ENCODE measurements around the gene HACD3.

The HACD3 gene

GRCh38 chr15:65518633-65519285 lies 11.5 kb upstream of the HACD3 start:
- no peak for TF ChIP-seq RARB (CRISPR knock-in tag; IDR thresholded peaks at IDR 0.05)
- TF ChIP-seq ZNF565 (CRISPR knock-in tag; conservative IDR thresholded peaks at IDR 0.05; ENCODE audit: low read depth) = no peak
- no peak for TF ChIP-seq SNAI2 (CRISPR knock-in tag; IDR thresholded peaks at IDR 0.05)
- no peak for TF ChIP-seq ZNF70 (CRISPR knock-in tag; IDR thresholded peaks at IDR 0.05)
- TF ChIP-seq BACH2 (CRISPR knock-in tag; IDR thresholded peaks at IDR 0.05; ENCODE audit: borderline replicate concordance) = no peak
- no peak for TF ChIP-seq PPARA (CRISPR knock-in tag; IDR thresholded peaks at IDR 0.05; ENCODE audit: borderline replicate concordance)
- no peak for ATAC-seq

GRCh38 chr15:65521350-65521749 lies 8.9 kb upstream of the HACD3 start:
- TF ChIP-seq ZC3H10 (CRISPR knock-in tag; IDR thresholded peaks at IDR 0.05) = no peak
- TF ChIP-seq ISL1 (CRISPR knock-in tag; IDR thresholded peaks at IDR 0.05) = no peak
- no peak for TF ChIP-seq CSDC2 (CRISPR knock-in tag; IDR thresholded peaks at IDR 0.05)
- TF ChIP-seq ZFP3 (CRISPR knock-in tag; IDR thresholded peaks at IDR 0.05) = no peak
- no peak for TF ChIP-seq ZNF565 (CRISPR knock-in tag; conservative IDR thresholded peaks at IDR 0.05; ENCODE audit: low read depth)
- TF ChIP-seq, protein P1, sequence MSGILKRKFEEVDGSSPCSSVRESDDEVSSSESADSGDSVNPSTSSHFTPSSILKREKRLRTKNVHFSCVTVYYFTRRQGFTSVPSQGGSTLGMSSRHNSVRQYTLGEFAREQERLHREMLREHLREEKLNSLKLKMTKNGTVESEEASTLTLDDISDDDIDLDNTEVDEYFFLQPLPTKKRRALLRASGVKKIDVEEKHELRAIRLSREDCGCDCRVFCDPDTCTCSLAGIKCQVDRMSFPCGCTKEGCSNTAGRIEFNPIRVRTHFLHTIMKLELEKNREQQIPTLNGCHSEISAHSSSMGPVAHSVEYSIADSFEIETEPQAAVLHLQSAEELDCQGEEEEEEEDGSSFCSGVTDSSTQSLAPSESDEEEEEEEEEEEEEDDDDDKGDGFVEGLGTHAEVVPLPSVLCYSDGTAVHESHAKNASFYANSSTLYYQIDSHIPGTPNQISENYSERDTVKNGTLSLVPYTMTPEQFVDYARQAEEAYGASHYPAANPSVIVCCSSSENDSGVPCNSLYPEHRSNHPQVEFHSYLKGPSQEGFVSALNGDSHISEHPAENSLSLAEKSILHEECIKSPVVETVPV (CRISPR knock-in tag; IDR thresholded peaks at IDR 0.05) = no peak
- no peak for TF ChIP-seq TOX (CRISPR knock-in tag; IDR thresholded peaks at IDR 0.05; ENCODE audit: borderline replicate concordance)
- TF ChIP-seq ZNF70 (CRISPR knock-in tag; IDR thresholded peaks at IDR 0.05) = no peak
- no peak for TF ChIP-seq ZFP30 (CRISPR knock-in tag; IDR thresholded peaks at IDR 0.05)
- no peak for TF ChIP-seq BACH2 (CRISPR knock-in tag; IDR thresholded peaks at IDR 0.05; ENCODE audit: borderline replicate concordance)
- no peak for TF ChIP-seq ZNF8 (CRISPR knock-in tag; IDR thresholded peaks at IDR 0.05)
- no peak for TF ChIP-seq GLIS3 (CRISPR knock-in tag; IDR thresholded peaks at IDR 0.05)
- TF ChIP-seq PPARA (CRISPR knock-in tag; IDR thresholded peaks at IDR 0.05; ENCODE audit: borderline replicate concordance) = no peak
- no peak for TF ChIP-seq PATZ1 (CRISPR knock-in tag; IDR thresholded peaks at IDR 0.05; ENCODE audit: borderline replicate concordance)
- TF ChIP-seq, protein P2, sequence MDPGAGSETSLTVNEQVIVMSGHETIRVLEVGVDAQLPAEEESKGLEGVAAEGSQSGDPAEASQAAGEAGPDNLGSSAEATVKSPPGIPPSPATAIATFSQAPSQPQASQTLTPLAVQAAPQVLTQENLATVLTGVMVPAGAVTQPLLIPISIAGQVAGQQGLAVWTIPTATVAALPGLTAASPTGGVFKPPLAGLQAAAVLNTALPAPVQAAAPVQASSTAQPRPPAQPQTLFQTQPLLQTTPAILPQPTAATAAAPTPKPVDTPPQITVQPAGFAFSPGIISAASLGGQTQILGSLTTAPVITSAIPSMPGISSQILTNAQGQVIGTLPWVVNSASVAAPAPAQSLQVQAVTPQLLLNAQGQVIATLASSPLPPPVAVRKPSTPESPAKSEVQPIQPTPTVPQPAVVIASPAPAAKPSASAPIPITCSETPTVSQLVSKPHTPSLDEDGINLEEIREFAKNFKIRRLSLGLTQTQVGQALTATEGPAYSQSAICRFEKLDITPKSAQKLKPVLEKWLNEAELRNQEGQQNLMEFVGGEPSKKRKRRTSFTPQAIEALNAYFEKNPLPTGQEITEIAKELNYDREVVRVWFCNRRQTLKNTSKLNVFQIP (CRISPR knock-in tag; IDR thresholded peaks at IDR 0.05; ENCODE audit: borderline replicate concordance, low read depth) = no peak
- TF ChIP-seq, protein P3, sequence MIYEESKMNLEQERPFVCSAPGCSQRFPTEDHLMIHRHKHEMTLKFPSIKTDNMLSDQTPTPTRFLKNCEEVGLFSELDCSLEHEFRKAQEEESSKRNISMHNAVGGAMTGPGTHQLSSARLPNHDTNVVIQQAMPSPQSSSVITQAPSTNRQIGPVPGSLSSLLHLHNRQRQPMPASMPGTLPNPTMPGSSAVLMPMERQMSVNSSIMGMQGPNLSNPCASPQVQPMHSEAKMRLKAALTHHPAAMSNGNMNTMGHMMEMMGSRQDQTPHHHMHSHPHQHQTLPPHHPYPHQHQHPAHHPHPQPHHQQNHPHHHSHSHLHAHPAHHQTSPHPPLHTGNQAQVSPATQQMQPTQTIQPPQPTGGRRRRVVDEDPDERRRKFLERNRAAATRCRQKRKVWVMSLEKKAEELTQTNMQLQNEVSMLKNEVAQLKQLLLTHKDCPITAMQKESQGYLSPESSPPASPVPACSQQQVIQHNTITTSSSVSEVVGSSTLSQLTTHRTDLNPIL (CRISPR knock-in tag; IDR thresholded peaks at IDR 0.05; ENCODE audit: low read depth) = no peak
- TF ChIP-seq, protein P4, sequence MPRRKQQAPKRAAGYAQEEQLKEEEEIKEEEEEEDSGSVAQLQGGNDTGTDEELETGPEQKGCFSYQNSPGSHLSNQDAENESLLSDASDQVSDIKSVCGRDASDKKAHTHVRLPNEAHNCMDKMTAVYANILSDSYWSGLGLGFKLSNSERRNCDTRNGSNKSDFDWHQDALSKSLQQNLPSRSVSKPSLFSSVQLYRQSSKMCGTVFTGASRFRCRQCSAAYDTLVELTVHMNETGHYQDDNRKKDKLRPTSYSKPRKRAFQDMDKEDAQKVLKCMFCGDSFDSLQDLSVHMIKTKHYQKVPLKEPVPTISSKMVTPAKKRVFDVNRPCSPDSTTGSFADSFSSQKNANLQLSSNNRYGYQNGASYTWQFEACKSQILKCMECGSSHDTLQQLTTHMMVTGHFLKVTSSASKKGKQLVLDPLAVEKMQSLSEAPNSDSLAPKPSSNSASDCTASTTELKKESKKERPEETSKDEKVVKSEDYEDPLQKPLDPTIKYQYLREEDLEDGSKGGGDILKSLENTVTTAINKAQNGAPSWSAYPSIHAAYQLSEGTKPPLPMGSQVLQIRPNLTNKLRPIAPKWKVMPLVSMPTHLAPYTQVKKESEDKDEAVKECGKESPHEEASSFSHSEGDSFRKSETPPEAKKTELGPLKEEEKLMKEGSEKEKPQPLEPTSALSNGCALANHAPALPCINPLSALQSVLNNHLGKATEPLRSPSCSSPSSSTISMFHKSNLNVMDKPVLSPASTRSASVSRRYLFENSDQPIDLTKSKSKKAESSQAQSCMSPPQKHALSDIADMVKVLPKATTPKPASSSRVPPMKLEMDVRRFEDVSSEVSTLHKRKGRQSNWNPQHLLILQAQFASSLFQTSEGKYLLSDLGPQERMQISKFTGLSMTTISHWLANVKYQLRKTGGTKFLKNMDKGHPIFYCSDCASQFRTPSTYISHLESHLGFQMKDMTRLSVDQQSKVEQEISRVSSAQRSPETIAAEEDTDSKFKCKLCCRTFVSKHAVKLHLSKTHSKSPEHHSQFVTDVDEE (CRISPR knock-in tag; IDR thresholded peaks at IDR 0.05) = no peak
- ATAC-seq = no peak

GRCh38 chr15:65524226-65524625 lies 6.0 kb upstream of the HACD3 start:
- TF ChIP-seq GLIS3 (CRISPR knock-in tag; IDR thresholded peaks at IDR 0.05) = no peak
- TF ChIP-seq CSDC2 (CRISPR knock-in tag; IDR thresholded peaks at IDR 0.05) = no peak
- TF ChIP-seq, protein P2 (CRISPR knock-in tag; IDR thresholded peaks at IDR 0.05; ENCODE audit: borderline replicate concordance, low read depth) = no peak
- TF ChIP-seq ZNF8 (CRISPR knock-in tag; IDR thresholded peaks at IDR 0.05) = no peak
- TF ChIP-seq PPARA (CRISPR knock-in tag; IDR thresholded peaks at IDR 0.05; ENCODE audit: borderline replicate concordance) = no peak
- TF ChIP-seq, protein P1 (CRISPR knock-in tag; IDR thresholded peaks at IDR 0.05) = no peak
- no peak for TF ChIP-seq ZFP30 (CRISPR knock-in tag; IDR thresholded peaks at IDR 0.05)
- no peak for ATAC-seq
